ENCODE measurements around the gene RBBP5. TPM values are rescaled to one million over a fixed set of nuclear protein-coding genes. Genes with fewer than 3 reads are reported as not detected.
"Not testable (repeated sequence)": the region's sequence is repeated elsewhere in the genome, so short reads cannot be mapped to it uniquely, and the experiment has no call there.

RBBP5 gene
- total RNA-seq, 4 donors from 2014 or later: 19.4 to 86.5 (median 41.6) TPM

- Histone ChIP-seq H3K9me3 (no peaks in the 10 kb centered on the region), H3K4me3 (replicated peaks in 1 of 3) (no peak overlapping the region), H3K27me3 (no peaks in the 10 kb centered on the region), H3K36me3 (peaks cover 5 to 8% of the 10 kb centered on the region in 2 donors), H3K4me1 (peaks cover 0 to 8% of the 10 kb centered on the region in 2 donors), H3K27ac (no peak overlapping the region)
- DNase-seq: no peak
- TF ChIP-seq POLR2A (IDR thresholded peaks at IDR 0.05): no peak
- TF ChIP-seq, protein P1, sequence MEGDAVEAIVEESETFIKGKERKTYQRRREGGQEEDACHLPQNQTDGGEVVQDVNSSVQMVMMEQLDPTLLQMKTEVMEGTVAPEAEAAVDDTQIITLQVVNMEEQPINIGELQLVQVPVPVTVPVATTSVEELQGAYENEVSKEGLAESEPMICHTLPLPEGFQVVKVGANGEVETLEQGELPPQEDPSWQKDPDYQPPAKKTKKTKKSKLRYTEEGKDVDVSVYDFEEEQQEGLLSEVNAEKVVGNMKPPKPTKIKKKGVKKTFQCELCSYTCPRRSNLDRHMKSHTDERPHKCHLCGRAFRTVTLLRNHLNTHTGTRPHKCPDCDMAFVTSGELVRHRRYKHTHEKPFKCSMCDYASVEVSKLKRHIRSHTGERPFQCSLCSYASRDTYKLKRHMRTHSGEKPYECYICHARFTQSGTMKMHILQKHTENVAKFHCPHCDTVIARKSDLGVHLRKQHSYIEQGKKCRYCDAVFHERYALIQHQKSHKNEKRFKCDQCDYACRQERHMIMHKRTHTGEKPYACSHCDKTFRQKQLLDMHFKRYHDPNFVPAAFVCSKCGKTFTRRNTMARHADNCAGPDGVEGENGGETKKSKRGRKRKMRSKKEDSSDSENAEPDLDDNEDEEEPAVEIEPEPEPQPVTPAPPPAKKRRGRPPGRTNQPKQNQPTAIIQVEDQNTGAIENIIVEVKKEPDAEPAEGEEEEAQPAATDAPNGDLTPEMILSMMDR (IDR thresholded peaks at IDR 0.05): no peak
- intact Hi-C loops (cut with DNase I): no loop called here
- WGBS, 2 donors: 65 to 76% methylated on average over 1 of the region's 1 CpG
Observed at GRCh38 chr1:205168291-205168690, 46.5 kb upstream of the RBBP5 start.

- H3K9me3 ChIP-seq: no peaks in the 10 kb centered on the region
- TF ChIP-seq, protein P1 (IDR thresholded peaks at IDR 0.05): no peak
- TF ChIP-seq POLR2A (IDR thresholded peaks at IDR 0.05): no peak
- no peaks in the 10 kb centered on the region for H3K4me1 ChIP-seq
- no peak for DNase-seq
- H3K27ac ChIP-seq: no peak overlapping the region
- H3K4me3 ChIP-seq (replicated peaks in 1 of 3): no peak overlapping the region
- intact Hi-C loops (cut with DNase I): no loop called here
- H3K36me3 ChIP-seq: peaks cover 31 to 41% of the 10 kb centered on the region in 2 donors
- no peaks in the 10 kb centered on the region for H3K27me3 ChIP-seq
- 82 to 89% methylated on average over 1 of the region's 1 CpG for WGBS, 2 donors
Observed at GRCh38 chr1:205162301-205162700, 40.5 kb upstream of the RBBP5 start.

GRCh38 chr1:205161076-205161475 lies 39.3 kb upstream of the RBBP5 start:
- no peak for DNase-seq
- Histone ChIP-seq H3K27ac (no peak overlapping the region), H3K9me3 (no peaks in the 10 kb centered on the region), H3K36me3 (peaks cover 40 to 53% of the 10 kb centered on the region in 2 donors), H3K4me3 (replicated peaks in 1 of 3) (no peak overlapping the region), H3K27me3 (no peaks in the 10 kb centered on the region), H3K4me1 (no peaks in the 10 kb centered on the region)
- intact Hi-C loops (cut with DNase I): no loop called here
- 95 to 97% methylated on average over 6 of the region's 6 CpGs for WGBS, 2 donors
- TF ChIP-seq, protein P1 (IDR thresholded peaks at IDR 0.05): no peak
- no peak for TF ChIP-seq POLR2A (IDR thresholded peaks at IDR 0.05)

DNA sequence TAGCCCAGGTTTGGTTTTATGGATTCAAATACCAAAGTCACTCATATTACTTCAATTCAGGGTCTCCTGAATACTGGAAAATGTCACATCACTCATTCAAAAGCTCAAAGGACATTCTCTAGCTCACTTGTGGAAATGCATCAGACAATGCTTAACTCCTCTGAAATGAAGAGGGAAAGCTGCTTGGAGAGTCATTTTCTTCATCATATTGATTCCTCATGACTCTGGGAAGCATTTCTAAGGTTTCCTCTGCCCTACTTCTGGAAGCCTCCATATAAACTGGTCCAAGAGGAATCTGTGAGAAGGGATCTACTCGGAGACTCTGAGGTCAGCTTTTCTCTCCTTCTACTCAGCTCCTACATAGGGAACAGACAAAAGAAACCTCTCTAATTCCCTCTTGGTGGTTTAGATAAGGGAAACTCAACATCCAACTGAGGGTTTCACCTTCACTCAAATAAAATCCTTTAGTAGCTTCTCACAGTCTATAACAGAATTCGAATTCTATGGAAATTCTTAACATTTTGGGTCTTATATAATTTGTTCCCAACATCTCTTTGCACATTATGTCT lies 36.4 kb upstream of the RBBP5 start:
- WGBS, 2 donors: 93 to 97% methylated on average over 2 of the region's 2 CpGs
- no peaks in the 10 kb centered on the region for H3K9me3 ChIP-seq
- TF ChIP-seq, protein P1 (IDR thresholded peaks at IDR 0.05): no peak
- no peak for TF ChIP-seq POLR2A (IDR thresholded peaks at IDR 0.05)
- H3K4me3 ChIP-seq (replicated peaks in 1 of 3): no peak overlapping the region
- H3K27ac ChIP-seq: no peak overlapping the region
- peaks cover 40 to 62% of the 10 kb centered on the region in 2 donors for H3K36me3 ChIP-seq
- H3K27me3 ChIP-seq: no peaks in the 10 kb centered on the region
- H3K4me1 ChIP-seq: no peaks in the 10 kb centered on the region
- intact Hi-C loops (cut with DNase I): no loop called here
- no peak for DNase-seq

GRCh38 chr1:205155665-205156377 lies 34.0 kb upstream of the RBBP5 start:
- DNase-seq; H3K4me1 ChIP-seq; H3K4me3 ChIP-seq (replicated peaks in 1 of 3); H3K27ac ChIP-seq; intact Hi-C loops (cut with DNase I); H3K9me3 ChIP-seq; H3K27me3 ChIP-seq: not testable (repeated sequence)
- H3K36me3 ChIP-seq: peaks cover 35 to 47% of the 10 kb centered on the region in 2 donors
- WGBS, 2 donors: 75 to 93% methylated on average over 2 to 3 of the region's 3 CpGs
